H9 (cell line): ENCODE data around the gene MGA. TPM values are rescaled to one million over a fixed set of nuclear protein-coding genes. Genes with fewer than 3 reads are reported as not detected.

Source experiments
- DNase-seq: peaks from one replicate; pipeline ENCODE4 v3.0.0-alpha.2; 2017
- H2AFZ ChIP-seq: one replicate; pipeline ENCODE4 v1.6.1; 2013; ENCODE audit warnings: mild to moderate bottlenecking, low read length, control low read depth, moderate library complexity
- H2AK5ac ChIP-seq: 2 replicates; pipeline ENCODE4 v1.6.1; 2013; ENCODE audit warnings: low read length, control low read depth, mixed read lengths; ENCODE audit not compliant: insufficient read length
- H2BK120ac ChIP-seq: one replicate; pipeline ENCODE4 v1.6.1; 2013; ENCODE audit warnings: low read depth, mild to moderate bottlenecking, low read length, control low read depth, inconsistent platforms; ENCODE audit not compliant: poor library complexity, severe bottlenecking
- H2BK12ac ChIP-seq: 2 replicates; pipeline ENCODE4 v1.6.1; 2013; ENCODE audit warnings: low read length, control low read depth, mixed read lengths, low read depth; ENCODE audit not compliant: insufficient read length
- H2BK15ac ChIP-seq: 2 replicates; pipeline ENCODE4 v1.6.1; 2013; ENCODE audit warnings: low read depth, low read length, control low read depth
- H2BK20ac ChIP-seq: one replicate; pipeline ENCODE4 v1.6.1; 2013; ENCODE audit warnings: low read depth, mild to moderate bottlenecking, low read length, control low read depth, inconsistent platforms; ENCODE audit not compliant: poor library complexity, severe bottlenecking
- H2BK5ac ChIP-seq: 2 replicates; pipeline ENCODE4 v1.6.1; 2013; ENCODE audit warnings: low read length, control low read depth, mixed read lengths; ENCODE audit not compliant: insufficient read length
- H3K14ac ChIP-seq: 2 replicates; pipeline ENCODE4 v1.6.1; 2013; ENCODE audit warnings: low read length, control low read depth; ENCODE audit not compliant: insufficient read depth
- H3K18ac ChIP-seq: 2 replicates; pipeline ENCODE4 v1.6.1; 2013; ENCODE audit warnings: low read depth, mild to moderate bottlenecking, mixed read lengths, low read length, control low read depth; ENCODE audit not compliant: insufficient read length
- H3K23ac ChIP-seq: 2 replicates; pipeline ENCODE4 v1.6.1; 2013; ENCODE audit warnings: low read length, control low read depth, mixed read lengths, low read depth; ENCODE audit not compliant: insufficient read length
- H3K23me2 ChIP-seq: 2 replicates; pipeline ENCODE4 v1.6.1; 2013; ENCODE audit warnings: low read depth, mild to moderate bottlenecking, mixed read lengths, low read length, control low read depth; ENCODE audit not compliant: insufficient read length, poor library complexity, severe bottlenecking
- H3K27ac ChIP-seq: 2 replicates; pipeline ENCODE4 v1.5.1; 2013; ENCODE audit warnings: low read length, control low read depth, mixed read lengths, low read depth; ENCODE audit not compliant: insufficient read length
- H3K27me3 ChIP-seq: 2 replicates; pipeline ENCODE4 v1.6.1; 2013; ENCODE audit warnings: low read length, control low read depth, inconsistent platforms; ENCODE audit not compliant: insufficient read depth
- H3K4ac ChIP-seq: 2 replicates; pipeline ENCODE4 v1.6.1; 2013; ENCODE audit warnings: low read depth, mild to moderate bottlenecking, control low read depth, inconsistent platforms, low read length, moderate library complexity
- H3K4me1 ChIP-seq: 2 replicates; pipeline ENCODE4 v1.6.1; 2013; ENCODE audit warnings: low read length, control low read depth, inconsistent platforms; ENCODE audit not compliant: insufficient read depth
- H3K4me2 ChIP-seq: 2 replicates; pipeline ENCODE4 v1.6.1; 2013; ENCODE audit warnings: low read length, control low read depth, mixed read lengths; ENCODE audit not compliant: insufficient read length, insufficient read depth
- H3K56ac ChIP-seq: 2 replicates; pipeline ENCODE4 v1.6.1; 2013; ENCODE audit warnings: low read depth, mild to moderate bottlenecking, mixed read lengths, low read length, control low read depth; ENCODE audit not compliant: insufficient read length
- H3K79me1 ChIP-seq: 2 replicates; pipeline ENCODE4 v1.6.1; 2013; ENCODE audit warnings: low read depth, mild to moderate bottlenecking, moderate library complexity, low read length, control low read depth, inconsistent platforms; ENCODE audit not compliant: insufficient read depth, poor library complexity, severe bottlenecking
- H3K79me2 ChIP-seq: 2 replicates; pipeline ENCODE4 v1.6.1; 2013; ENCODE audit warnings: low read length, control low read depth, inconsistent platforms; ENCODE audit not compliant: insufficient read depth
- H3K9ac ChIP-seq: 2 replicates; pipeline ENCODE4 v1.6.1; 2013; ENCODE audit warnings: low read length, control low read depth, mixed read lengths; ENCODE audit not compliant: insufficient read length; ENCODE audit errors: extremely low read depth
- H3K9me3 ChIP-seq: one replicate; pipeline ENCODE4 v1.6.1; 2013; ENCODE audit warnings: low read depth, low read length, inconsistent platforms; ENCODE audit not compliant: control insufficient read depth
- H3T11ph ChIP-seq: one replicate; pipeline ENCODE4 v1.6.1; 2013; ENCODE audit warnings: mild to moderate bottlenecking, low read length, control low read depth, inconsistent platforms
- H4K20me1 ChIP-seq: one replicate; pipeline ENCODE4 v1.6.1; 2013; ENCODE audit not compliant: control insufficient read depth, insufficient read length, insufficient read depth
- H4K5ac ChIP-seq: 2 replicates; pipeline ENCODE4 v1.6.1; 2013; ENCODE audit warnings: low read depth, mild to moderate bottlenecking, mixed read lengths, low read length, control low read depth; ENCODE audit not compliant: insufficient read length
- H4K8ac ChIP-seq: replicated peaks from 2 replicates; pipeline ENCODE4 v1.6.1; 2013; ENCODE audit warnings: low read length, control low read depth, mixed read lengths, low read depth; ENCODE audit not compliant: insufficient read length
- H4K91ac ChIP-seq: 2 replicates; pipeline ENCODE4 v1.6.1; 2013; ENCODE audit warnings: low read depth, mild to moderate bottlenecking, moderate library complexity, mixed read lengths, low read length, control low read depth; ENCODE audit not compliant: insufficient read length
- H3K27ac Mint-ChIP-seq, 3 experiments: 2 replicates in 2 of 3; 3 replicates in 1 of 3; pipeline ENCODE4 v1.8.0; 2020 to 2021; ENCODE audit warnings: mixed read lengths in 3 of 3, mild to moderate bottlenecking in 1 of 3, moderate library complexity in 1 of 3
- H3K27me3 Mint-ChIP-seq: 2 replicates; pipeline ENCODE4 v1.8.0; 2021; ENCODE audit warnings: low read depth, mild to moderate bottlenecking, moderate library complexity, mixed read lengths
- H3K36me3 Mint-ChIP-seq, 3 experiments: 2 replicates in 2 of 3; 3 replicates in 1 of 3; pipeline ENCODE4 v1.8.0; 2020 to 2021; ENCODE audit warnings: low read depth in 3 of 3, mixed read lengths in 3 of 3; ENCODE audit not compliant: insufficient read depth in 1 of 3
- H3K4me1 Mint-ChIP-seq, 2 experiments: 2 replicates each; pipeline ENCODE4 v1.8.0; 2020; ENCODE audit warnings: mixed read lengths in 2 of 2
- H3K4me3 Mint-ChIP-seq, 2 experiments: 2 replicates in 1 of 2; 3 replicates in 1 of 2; pipeline ENCODE4 v1.8.0; 2020 to 2021; ENCODE audit warnings: mild to moderate bottlenecking in 2 of 2, mixed read lengths in 2 of 2, moderate library complexity in 1 of 2
- H3K9me3 Mint-ChIP-seq, 2 experiments: 2 replicates in 1 of 2; 3 replicates in 1 of 2; pipeline ENCODE4 v1.8.0; 2020; ENCODE audit warnings: mild to moderate bottlenecking in 2 of 2, mixed read lengths in 2 of 2, moderate library complexity in 1 of 2
- WGBS: extraction: QIAGEN DNeasy Blood & Tissue Kit; methylation state at CpG from one replicate; pipeline ENCODE4 v1.1.7; 2013; ENCODE audit warnings: missing lambda C conversion rate, low lambda C conversion rate, mixed read lengths; ENCODE audit not compliant: insufficient read length; ENCODE audit errors: extremely low coverage; 5-methylcytosine and 5-hydroxymethylcytosine counted together
- total RNA-seq: library from RNA; stranded (reverse); gene quantifications from 2 replicates; pipeline ENCODE4 v1.2.1, GENCODE V29; 2021
- TF ChIP-seq, protein P1 (sequence below): fragments of 200-600 bp; sonication (generic); conservative IDR thresholded peaks from 3 replicates; pipeline ENCODE4 v1.8.0; 2021; ENCODE audit warnings: antibody characterized with exemption, mild to moderate bottlenecking

MGA gene
- total RNA-seq, 1 experiment from 2014 or later = 62.7 TPM

- no peak overlapping the region for H4K5ac ChIP-seq
- peaks cover 18 to 24% of the 10 kb centered on the region in 2 experiments for H3K4me1 Mint-ChIP-seq
- no peak overlapping the region for H2BK12ac ChIP-seq
- no peak overlapping the region for H3K23ac ChIP-seq
- no peaks in the 10 kb centered on the region for H3K9me3 ChIP-seq
- no peak overlapping the region for H3K4me2 ChIP-seq
- H2AFZ ChIP-seq = no peak overlapping the region
- no peaks in the 10 kb centered on the region for H3K36me3 Mint-ChIP-seq
- no peak overlapping the region for H3T11ph ChIP-seq
- WGBS = no CpG with 5 or more reads among the region's 2 CpGs
- H4K8ac ChIP-seq = no peak overlapping the region
- H3K4ac ChIP-seq = no peak overlapping the region
- no peak overlapping the region for H3K56ac ChIP-seq
- no peak overlapping the region for H3K9ac ChIP-seq
- no peaks in the 10 kb centered on the region for H3K79me1 ChIP-seq
- no peak for DNase-seq
- no peak overlapping the region for H3K4me3 Mint-ChIP-seq
- H2BK120ac ChIP-seq = no peak overlapping the region
- no peak overlapping the region for H2BK20ac ChIP-seq
- H4K91ac ChIP-seq = no peak overlapping the region
- no peaks in the 10 kb centered on the region for H3K79me2 ChIP-seq
- H2BK15ac ChIP-seq = no peak overlapping the region
- no peaks in the 10 kb centered on the region for H3K27me3 ChIP-seq
- H4K20me1 ChIP-seq = no peaks in the 10 kb centered on the region
- no peak overlapping the region for H3K27ac ChIP-seq
- TF ChIP-seq, protein P1, sequence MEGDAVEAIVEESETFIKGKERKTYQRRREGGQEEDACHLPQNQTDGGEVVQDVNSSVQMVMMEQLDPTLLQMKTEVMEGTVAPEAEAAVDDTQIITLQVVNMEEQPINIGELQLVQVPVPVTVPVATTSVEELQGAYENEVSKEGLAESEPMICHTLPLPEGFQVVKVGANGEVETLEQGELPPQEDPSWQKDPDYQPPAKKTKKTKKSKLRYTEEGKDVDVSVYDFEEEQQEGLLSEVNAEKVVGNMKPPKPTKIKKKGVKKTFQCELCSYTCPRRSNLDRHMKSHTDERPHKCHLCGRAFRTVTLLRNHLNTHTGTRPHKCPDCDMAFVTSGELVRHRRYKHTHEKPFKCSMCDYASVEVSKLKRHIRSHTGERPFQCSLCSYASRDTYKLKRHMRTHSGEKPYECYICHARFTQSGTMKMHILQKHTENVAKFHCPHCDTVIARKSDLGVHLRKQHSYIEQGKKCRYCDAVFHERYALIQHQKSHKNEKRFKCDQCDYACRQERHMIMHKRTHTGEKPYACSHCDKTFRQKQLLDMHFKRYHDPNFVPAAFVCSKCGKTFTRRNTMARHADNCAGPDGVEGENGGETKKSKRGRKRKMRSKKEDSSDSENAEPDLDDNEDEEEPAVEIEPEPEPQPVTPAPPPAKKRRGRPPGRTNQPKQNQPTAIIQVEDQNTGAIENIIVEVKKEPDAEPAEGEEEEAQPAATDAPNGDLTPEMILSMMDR = no peak
- no peak overlapping the region for H3K18ac ChIP-seq
- H3K4me1 ChIP-seq = no peaks in the 10 kb centered on the region
- no peaks in the 10 kb centered on the region for H3K9me3 Mint-ChIP-seq
- no peak overlapping the region for H3K14ac ChIP-seq
- H3K27me3 Mint-ChIP-seq = no peaks in the 10 kb centered on the region
- H2AK5ac ChIP-seq = no peak overlapping the region
- H2BK5ac ChIP-seq = no peak overlapping the region
- no peaks in the 10 kb centered on the region for H3K23me2 ChIP-seq
- H3K27ac Mint-ChIP-seq = peak overlapping the region in 1 of 3 experiments; percentile 1; a peak in 1 of 7 replicates
Observed at GRCh38 chr15:41637086-41637485, 23.1 kb upstream of the MGA start.
